GM12874 (cell line): ENCODE measurements around the gene TCF7L1.

Experiments used
- TF ChIP-seq, protein P1 (sequence below): IDR thresholded peaks from 2 replicates; pipeline ENCODE4 v1.5.1; 2011; ENCODE audit warnings: low read depth, mild to moderate bottlenecking, control low read depth, low read length, moderate library complexity; ENCODE audit not compliant: insufficient read depth

TCF7L1 gene

DNA sequence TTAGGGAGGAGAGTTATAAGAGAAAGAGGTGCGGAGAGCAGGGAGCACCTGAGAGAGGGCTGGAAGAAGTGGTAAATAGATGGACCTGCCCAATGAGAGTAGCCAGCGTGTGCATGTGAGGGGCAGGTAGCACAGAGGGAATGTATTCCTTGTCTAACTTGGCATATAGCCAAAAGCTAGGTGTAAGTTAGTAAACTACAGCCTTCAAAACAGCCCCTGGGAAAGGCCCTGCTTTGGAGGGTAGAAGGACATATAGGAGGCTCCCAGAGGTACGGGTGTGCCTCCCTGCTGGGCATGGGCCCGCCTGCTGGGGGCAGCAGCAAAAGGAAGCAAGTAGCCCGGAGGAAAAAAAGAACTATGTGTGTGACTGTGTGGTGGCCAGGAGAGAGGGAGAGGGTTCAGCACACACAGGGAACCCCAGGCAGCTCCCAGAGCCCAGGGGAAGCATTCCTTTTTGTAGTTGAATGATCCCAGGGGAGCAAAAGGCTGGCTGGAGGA is 48.0 kb downstream of the TCF7L1 start:
- TF ChIP-seq, protein P1, sequence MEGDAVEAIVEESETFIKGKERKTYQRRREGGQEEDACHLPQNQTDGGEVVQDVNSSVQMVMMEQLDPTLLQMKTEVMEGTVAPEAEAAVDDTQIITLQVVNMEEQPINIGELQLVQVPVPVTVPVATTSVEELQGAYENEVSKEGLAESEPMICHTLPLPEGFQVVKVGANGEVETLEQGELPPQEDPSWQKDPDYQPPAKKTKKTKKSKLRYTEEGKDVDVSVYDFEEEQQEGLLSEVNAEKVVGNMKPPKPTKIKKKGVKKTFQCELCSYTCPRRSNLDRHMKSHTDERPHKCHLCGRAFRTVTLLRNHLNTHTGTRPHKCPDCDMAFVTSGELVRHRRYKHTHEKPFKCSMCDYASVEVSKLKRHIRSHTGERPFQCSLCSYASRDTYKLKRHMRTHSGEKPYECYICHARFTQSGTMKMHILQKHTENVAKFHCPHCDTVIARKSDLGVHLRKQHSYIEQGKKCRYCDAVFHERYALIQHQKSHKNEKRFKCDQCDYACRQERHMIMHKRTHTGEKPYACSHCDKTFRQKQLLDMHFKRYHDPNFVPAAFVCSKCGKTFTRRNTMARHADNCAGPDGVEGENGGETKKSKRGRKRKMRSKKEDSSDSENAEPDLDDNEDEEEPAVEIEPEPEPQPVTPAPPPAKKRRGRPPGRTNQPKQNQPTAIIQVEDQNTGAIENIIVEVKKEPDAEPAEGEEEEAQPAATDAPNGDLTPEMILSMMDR, result 0 out of 2 replicates have a peak, but pooled peaks have one; percentile 10

DNA sequence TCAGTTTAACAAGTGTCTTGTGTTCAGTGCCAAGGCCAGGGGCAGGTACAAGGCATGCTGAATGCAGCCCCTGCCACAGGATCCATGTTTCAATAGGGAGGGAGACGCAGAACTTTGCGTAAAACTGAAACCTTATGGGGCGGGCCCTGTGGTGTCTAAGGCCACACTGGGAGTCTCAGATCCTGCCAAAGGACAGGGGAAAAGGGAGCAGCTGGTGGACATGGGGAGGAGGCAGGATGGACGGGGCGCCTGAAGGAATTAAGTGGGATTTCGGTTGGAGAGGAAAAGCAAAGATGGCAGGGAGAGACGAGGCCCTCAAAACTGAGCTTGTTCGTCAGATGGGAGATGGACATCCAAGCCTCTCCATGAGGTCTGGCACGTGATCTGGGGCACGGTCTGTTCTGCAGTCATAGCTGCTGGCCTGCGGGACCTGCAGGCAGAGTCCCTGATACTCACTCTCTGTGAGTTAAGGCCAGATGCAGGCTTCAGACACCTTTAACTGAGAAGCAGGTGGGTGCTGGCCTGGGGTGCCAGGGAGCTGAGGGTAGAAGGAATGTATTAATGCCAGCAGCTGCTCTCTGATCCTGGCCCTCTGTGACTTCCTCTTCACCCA is 48.8 kb downstream of the TCF7L1 start:
- TF ChIP-seq, protein P1, result no peak

DNA sequence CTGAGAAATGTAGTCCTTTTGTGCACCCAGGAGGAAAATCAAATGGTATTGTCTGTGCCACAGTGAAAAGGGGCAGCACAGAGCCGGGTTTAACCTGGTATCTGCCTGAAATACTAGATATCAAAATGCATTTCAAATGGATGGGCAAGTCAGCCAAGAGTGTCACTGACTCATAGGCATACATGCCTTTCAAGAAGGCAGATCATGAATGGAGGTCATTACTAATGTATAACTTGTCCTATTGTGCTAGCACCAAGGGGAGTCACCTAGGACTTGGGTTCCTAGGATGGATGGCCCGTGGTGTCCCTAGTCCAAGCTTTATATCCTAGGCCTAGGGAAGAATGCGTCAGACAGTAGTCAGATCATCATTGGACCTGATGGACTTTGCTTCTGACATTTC is 49.9 kb downstream of the TCF7L1 start:
- TF ChIP-seq, protein P1, result no peak

DNA sequence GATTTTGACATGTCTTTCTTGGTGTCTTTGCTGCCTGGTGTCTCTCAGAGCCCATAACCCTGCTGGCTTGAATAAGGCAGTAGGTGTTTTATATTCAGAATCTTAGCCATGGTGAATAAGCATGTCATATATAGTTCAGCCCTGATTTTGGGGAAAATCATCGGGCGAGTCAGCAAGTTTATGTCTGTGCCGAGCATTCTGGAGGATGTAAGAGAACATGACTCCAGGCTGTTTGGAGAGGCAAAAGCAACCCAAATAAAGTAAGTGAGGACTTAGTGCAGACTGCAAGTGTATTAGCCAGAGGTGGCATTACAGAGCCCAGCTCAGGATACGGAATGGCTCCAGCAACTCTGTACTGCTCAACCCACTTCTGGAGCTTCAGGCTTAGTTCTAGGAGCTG is 50.3 kb downstream of the TCF7L1 start:
- TF ChIP-seq, protein P1, result no peak

DNA sequence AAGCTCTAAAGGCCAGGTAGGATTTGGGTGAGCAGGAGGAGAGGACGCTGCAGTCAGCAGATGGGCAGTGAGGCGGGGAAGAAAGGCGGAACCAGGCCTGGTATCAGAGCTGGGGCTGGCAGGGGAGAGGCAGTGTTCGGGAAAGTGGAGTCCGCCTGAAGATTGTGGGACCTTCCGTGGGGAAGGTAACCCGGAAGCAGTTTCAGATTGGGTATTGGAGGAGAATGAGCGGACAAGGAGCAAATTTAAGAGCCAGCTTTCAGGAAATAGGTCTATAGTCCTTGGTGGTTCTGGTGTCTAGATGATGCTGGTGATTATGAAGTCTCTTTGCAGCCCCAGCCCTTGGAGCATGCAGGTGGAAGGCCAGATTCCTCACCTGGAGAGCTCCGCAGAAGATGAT is 51.0 kb downstream of the TCF7L1 start:
- TF ChIP-seq, protein P1, result no peak

DNA sequence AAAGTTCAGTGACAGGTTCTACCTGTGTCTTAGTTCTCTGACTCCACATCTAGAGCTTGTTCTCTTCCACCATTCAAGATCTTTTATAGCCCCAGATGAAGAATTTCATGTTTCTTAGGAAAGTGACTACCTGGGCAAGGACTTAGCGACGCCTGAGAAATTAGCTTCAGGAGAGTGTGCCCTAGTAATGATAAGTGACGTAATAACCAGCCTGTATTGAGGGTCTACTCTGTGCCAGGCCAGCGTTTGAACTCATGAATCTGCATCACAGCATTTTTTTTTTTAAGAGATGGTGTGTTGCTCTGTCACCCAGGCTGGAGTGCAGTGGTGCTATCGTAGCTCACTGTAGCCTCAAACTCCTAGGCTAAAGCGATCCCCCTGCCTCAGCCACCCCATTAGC is 51.8 kb downstream of the TCF7L1 start:
- TF ChIP-seq, protein P1, result no peak

DNA sequence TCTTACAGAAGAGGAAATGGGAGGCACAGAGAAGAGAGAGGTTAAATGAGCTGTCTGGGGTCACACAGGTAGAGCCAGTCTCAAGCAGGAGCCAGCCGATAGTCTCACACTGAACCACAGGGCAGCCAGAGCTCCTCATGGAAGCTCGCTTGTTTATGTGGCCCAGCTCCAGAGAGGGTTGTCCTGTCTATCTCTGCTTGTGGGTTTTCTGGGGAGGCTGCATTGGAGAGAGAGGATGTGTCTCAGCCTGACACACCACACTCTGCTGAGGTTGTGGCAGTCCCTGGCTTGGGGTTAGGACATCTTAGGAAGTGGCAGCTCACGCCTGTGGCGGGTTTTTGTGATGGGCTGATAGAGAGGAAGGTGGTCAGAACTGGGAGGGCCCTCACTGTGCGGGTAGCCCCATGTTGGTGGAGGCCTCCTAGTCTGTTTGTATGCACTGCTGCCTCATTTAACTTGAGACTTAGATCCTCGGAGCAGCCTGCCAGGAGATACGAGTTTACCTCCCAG is 52.3 kb downstream of the TCF7L1 start:
- TF ChIP-seq, protein P1, result no peak

DNA sequence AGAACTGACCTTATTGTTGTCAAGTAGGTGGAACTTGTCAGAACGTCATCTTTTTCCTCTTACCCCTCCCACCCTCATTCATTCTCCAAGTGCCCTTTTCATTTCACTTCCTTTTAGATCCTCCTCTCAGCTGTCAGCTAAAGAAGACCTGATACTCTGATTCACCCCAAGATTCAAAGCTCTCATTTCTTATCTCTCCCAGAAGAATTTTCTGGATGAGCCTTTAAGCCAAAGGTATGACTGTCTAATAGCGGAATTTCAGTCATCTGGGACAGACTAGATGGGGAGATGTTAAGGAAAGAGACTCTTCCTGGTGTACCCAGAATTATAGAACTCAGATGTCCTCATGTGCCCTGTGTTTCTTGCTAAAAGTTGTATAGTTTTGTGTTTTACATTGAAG is 53.9 kb downstream of the TCF7L1 start:
- TF ChIP-seq, protein P1, result no peak
